GM19372 (cell line): Measurements from ENCODE around the gene UNC5B.

Source experiments
- ATAC-seq: cut with Tn5 transposase; IDR thresholded peaks from one replicate; pipeline ENCODE4 v1.9.1; 2021; ENCODE audit warnings: mild to moderate bottlenecking, low read depth, moderate library complexity; ENCODE audit not compliant: unreplicated experiment

Gene UNC5B

GRCh38 chr10:71312220-71312619, 99.8 kb downstream of the UNC5B start:
- ATAC-seq: no peak

GRCh38 chr10:71312811-71313789, 100.7 kb downstream of the UNC5B start:
- no peak for ATAC-seq

DNA sequence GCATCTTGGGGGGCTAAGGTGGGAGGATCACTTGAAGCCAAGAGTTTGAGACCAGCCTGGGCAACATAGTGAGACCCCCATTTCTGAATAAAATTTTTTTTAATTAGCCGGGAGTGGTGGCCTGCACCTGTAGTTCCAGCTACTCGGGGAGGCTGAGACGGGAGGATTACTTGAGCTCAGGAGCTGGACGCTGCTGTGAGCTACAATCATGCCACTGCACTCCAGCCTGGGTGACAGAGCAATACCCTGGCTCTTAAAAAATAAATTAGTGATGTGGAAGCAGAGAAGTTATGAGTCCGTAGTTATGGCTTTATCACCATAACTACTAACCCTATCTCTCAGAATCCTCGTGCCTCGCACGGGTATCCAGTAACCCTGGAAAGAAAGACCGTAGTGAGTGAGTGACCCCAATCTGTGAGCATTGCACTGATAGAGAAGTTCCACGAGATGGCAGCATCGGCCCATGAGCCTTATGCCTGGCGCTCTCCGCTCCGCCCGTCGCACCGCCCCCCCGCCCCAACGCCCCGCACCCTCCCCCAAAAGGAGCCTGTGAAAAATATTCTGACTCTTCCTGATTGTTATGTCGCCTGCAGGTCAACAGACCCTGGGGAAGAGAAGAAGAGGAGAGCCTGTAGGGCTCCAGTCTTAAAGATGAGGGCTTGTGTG, 101.8 kb downstream of the UNC5B start:
- no peak for ATAC-seq

GRCh38 chr10:71314694-71315225, 102.4 kb downstream of the UNC5B start:
- no peak for ATAC-seq

DNA sequence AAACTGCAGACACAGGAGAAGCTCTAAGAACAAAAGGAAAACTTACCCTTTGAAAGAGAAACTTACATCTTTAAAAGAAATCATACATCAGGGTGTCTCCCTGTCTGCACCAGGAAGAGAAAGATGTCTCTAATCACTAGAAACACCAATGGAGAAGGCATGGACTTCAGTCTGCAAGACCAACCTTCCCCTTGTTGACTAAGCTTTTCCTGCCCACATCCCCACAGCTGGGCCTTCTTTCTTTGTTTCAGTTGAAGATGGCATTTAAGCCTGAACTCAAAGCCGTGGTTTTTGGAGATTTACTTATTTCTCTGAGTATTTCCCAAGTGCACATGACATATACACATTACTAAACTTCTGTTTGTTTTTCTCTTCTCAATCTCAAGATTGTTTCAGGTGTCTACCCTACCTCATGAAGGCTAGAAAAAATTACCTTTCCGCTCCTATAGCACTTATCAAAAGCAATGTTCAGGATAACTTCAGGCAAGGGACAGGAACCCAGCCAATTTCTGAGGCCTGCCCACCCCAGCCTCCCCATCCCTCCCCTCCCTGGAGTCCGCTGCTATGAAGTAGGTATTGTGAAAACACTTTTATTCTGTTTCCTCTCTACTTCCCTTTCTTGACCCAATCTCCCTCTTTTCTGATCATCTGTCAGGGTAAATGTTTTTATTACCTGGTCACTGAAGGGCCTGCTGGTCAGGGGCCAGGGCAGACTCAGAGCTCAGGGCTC, 103.9 kb downstream of the UNC5B start:
- no peak for ATAC-seq

- no peak for ATAC-seq
These were observed 104.4 kb downstream of the UNC5B start for GRCh38 chr10:71316786-71317160.

DNA sequence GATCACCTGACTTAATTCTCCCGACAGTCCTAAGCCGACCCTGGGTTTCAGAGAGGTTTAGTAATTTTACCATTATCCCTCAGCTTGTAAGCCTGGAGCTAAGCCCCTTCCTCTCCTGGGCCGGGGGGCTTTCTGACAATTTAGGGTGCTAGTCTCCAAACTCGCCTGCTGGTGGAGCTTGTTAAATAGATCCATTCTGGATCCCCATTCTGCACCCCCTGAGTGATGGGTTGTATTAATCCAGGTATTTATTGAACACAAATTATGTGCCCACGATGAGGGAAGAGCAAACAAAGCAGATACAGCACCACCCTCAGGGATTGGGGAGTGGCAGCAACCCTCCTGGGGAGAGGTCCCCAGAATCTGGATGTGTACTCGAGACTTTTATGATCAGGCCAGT, 105.4 kb downstream of the UNC5B start:
- no peak for ATAC-seq

DNA sequence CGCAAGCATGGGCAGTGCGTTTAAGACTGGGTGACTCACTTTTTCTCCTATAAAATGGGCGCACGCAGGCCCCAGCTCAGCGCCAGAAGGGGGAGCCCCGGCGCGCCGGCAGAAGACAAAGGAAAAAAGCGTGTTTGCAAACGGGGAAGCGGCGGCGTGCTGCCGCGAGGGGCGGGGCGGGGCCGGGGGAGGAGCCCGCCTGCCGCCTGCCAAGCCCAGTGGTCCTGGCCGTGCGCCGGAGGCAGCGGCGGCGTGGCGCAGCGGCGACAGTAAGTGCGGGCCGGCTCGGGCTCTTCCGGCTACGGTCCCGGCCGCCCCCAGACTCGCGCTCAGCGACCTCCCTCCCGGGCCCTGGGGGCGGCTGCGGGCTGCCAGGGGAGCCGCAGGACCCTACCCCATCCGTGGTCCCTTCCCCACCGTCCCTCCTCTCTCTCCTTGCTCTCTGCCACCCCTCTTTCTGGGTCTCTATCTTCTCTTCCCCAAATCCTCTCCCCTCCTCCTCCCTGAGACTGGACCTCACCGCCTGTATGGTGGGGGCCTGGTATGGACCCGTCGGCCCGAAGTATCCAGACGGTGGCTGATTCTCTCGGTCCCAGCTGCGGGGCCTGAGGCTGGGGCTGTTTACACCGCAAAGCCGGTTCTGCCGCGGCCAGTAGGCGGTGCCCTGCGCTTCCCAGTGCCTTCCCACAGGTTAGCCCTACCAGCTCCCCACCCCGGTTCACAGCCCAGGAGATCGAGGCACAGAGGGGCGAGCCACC, 106.9 kb downstream of the UNC5B start, which contains the start of gene SLC29A3:
TSS of gene SLC29A3 (plus strand) at position 218 of the 758 bp plus-strand sequence. CDS start at position 269, 51 bp downstream.
- peak; percentile 82 for ATAC-seq

- ATAC-seq: peak; percentile 8
These were observed 107.5 kb downstream of the UNC5B start for GRCh38 chr10:71319800-71320392.

DNA sequence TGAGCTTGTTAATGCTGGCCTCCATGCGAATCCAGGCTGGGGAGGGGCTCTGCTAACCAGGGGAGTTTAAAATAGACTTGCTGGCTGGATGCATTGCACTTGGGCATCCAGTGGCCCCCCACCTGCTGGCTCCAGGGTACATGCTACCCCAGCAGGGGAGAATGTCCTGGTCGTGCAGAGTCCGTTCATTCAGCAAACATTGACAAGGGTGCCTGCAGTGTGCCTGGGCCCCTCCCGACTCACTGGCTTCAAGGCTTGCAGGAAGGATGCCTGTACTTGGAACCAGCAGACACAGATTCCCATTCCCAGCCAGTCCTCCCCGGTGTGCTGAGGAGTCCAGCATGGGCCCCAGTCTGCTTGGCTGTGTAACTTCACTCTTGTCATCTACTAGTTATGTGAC, 108.2 kb downstream of the UNC5B start:
- no peak for ATAC-seq

DNA sequence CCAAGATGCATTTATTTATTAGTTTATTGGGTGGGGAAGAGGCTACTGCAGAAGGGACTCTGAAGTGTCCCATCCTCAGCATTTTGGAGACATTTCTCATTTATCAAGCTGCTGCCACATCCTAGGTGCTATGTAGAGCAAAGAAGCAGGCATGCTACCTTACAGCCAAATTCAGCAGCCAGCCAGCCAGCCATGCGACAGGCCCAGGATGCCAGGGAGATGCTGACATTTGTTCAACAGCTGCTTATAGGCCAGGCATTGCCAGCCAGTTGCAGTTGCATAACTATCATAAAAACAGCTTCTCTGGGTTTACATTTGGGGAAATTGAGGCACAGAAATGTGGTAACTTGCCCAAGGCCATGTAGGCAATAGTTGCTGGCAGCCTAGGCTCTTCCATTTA, 109.0 kb downstream of the UNC5B start:
- no peak for ATAC-seq

GRCh38 chr10:71323407-71323806, 111.0 kb downstream of the UNC5B start:
- ATAC-seq: no peak

- ATAC-seq: no peak
These were observed 112.4 kb downstream of the UNC5B start for GRCh38 chr10:71324743-71325142.

DNA sequence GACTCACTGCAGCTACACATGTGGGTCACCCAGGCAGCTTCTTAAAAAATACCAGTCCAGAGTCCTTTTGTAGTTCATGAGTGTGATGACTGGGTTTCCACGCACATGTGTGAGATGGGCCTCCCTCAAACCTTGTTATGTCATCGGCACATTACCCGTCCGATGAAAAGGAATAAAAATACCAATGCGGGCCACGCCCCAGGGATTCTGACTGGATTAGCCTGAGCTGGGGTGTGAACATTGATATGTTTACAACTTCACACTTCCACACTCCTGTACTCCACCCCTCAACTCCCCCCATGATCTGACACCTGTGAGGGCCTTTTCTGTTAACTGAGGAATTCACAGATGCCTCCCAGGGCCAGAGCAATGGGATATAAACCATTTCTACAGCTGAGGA, 112.9 kb downstream of the UNC5B start:
- ATAC-seq: no peak

DNA sequence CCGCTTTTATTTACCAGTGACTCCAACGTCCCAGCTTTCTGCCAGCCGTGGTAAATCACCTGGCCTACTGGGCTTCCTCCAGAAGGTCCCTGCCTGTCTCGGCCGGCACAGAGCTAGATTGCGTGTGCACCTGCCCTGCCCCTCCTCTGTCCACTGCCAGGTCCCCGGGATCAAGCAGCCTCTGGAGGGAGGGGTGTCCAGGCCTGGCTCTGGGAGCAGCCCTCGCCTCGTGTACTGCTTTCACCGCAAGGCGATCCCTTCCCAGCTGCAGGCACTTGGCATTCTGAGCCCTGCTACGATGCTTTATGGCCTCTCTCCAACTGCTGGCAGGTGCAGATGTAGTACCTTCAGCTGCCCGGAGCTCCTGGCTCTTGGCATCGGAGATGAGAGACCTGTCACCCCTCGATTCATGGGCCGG, 114.1 kb downstream of the UNC5B start:
- ATAC-seq: no peak

GRCh38 chr10:71330789-71331404, 118.5 kb downstream of the UNC5B start:
- ATAC-seq: no peak

GRCh38 chr10:71331736-71332135, 119.4 kb downstream of the UNC5B start:
- ATAC-seq: no peak

DNA sequence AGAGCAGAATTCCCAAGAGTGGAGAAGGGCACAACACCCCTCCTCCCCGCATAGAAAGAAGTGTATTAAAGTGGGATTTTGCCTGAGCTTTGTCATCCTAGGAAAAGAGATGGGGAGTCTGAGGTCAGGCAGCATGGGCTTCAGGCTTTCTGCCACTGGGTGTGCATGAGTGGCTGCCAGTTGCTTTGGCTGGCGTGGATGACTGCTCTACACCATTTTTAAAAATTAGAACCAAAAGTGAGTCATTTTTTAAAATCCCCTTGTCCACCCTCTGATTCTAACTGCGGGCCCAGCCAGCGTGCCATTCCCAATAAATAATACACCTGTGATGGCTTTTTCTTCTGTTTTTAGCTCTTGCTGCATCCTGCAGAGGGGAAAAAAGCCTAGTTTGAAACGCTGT, 120.1 kb downstream of the UNC5B start:
- ATAC-seq: no peak
